ENCODE data around the gene SRPRA.
"Not testable (repeated sequence)": the region's sequence is repeated elsewhere in the genome, so short reads cannot be mapped to it uniquely, and the experiment has no call there.

Gene SRPRA

GRCh38 chr11:126268708-126269579 lies at the start of gene SRPRA, which contains the start of gene FOXRED1:
Gene SRPRA (minus strand): TSS chr11:126268895. CDS start chr11:126268804, 91 bp downstream.
Gene FOXRED1 (plus strand): TSS chr11:126269154. CDS start chr11:126269207, 53 bp downstream.
- peak; percentile 99 to 100 for DNase-seq

- DNase-seq, result peak in 1 of 2 donors; percentile 23
Observed at GRCh38 chr11:126317756-126318573, 49.3 kb upstream of the SRPRA start.

DNA sequence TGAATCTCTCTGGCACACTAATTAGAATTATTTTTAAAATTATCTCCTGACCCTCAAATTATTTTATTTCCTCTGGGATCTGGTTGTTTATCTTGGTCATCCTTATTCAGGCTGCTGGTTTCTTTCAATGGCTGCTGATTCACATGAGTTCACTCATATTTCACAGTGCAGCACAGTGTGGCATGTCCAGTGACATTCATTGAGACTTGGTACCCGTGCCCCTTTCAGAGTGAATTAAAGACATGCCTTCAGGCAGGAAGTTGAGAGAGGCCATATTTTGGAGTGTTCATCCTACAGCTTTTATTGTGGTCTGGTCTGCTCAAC lies 48.7 kb upstream of the SRPRA start:
- DNase-seq, result no peak

DNA sequence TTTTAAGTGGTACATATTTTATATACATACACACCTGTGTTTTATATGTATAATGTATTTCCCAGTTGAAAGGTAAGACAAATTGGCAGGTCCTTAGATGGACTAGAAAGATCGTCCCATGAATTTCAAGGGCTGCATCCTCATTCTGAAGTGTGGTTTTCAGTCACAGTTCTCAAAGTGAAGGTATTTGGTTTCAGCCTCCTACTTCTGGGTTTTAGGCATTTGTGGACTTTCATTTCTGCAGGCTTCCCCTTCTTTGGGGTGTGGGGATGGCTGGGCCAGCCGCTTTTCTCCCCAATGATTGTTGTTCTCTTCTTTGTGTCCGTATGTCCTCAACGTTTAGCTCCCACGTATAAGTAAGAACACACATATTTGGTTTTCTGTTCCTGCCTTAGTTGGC lies 45.1 kb upstream of the SRPRA start:
- no peak for DNase-seq

- no peak for DNase-seq
Observed at GRCh38 chr11:126312961-126313360, 44.3 kb upstream of the SRPRA start.

GRCh38 chr11:126311401-126312291 lies 43.0 kb upstream of the SRPRA start:
- no peak for DNase-seq

GRCh38 chr11:126310992-126311310 lies 42.3 kb upstream of the SRPRA start:
- DNase-seq, result no peak

DNA sequence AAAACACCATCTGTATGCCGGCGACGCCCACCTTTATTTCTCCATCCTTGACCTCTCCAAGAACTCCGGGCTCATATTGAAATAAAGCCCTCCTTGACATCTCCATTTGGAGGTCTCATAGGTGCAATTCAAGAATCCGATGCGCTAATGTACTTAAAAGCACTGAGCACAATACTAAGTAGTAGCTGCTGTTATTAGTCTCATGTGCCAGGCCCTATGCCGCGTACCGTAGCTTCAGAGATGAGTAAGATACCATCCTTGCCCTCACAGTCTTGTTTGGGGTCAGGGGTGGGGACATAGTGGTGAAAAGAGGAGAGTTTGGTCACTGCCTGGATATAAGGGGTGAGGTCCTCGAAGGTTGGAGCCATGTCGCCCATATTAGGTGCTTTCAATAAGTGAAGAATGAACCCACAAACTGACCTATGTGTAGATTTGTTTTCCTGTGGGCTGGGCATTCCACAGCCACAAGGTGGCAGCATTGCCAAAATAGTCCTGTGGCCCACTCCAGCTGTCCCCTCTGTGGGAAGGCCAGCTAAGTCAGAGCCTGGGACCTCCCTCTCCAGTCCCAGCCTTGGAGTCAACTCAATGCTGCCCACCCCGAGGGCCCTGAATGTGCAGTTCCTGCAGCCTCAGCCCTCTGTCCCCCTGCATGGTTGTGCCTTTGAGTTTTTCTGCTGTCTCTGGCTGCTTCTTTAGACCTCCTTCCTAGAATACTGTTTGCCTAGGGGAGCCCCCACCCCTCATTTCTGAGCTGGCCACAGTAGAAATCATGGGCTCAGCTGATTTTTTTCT lies 41.7 kb upstream of the SRPRA start:
- DNase-seq, result peak; percentile 65 to 68

GRCh38 chr11:126308771-126309170 lies 40.1 kb upstream of the SRPRA start:
- not testable (repeated sequence) for DNase-seq

- no peak for DNase-seq
Observed at GRCh38 chr11:126308271-126308671, 39.6 kb upstream of the SRPRA start.

DNA sequence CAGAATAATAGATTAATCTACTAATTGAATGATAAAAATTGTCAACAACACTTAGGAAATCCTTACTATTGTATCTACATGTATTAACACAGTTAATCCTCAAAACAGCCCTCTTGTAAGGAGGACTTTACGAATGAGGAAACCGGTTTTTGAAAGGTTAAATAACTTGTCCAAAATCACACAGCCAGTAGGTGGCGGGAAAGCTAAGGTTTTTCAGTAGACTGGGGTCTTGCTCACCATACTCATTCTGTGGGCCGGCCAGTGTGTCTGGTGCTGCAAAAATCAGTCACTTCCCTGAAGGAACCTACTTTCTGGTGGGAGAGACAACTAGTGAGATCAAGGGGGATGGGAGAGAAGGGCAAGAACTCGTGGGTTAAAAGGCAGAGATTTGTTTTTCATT lies 39.0 kb upstream of the SRPRA start:
- no peak for DNase-seq

DNA sequence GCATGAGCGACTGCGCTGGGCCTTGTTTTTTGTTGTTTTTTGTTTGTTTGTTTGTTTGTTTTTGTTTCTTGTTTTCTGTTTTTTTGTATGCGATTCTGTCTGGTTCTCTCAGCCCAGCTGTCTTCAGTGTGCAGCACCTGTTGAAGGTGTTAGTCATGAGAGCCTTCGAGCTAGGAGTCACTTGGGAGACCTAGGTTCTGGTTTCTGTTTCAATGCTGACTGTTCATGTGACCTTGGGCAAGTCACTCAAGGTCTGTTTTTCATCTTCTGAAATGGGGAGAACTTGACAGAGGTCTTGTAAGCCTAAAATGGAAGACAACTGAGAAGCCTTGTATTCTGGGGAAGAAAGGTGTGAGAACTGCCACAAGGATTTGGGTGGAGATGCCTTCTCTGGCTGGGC lies 37.0 kb upstream of the SRPRA start:
- DNase-seq, result no peak

GRCh38 chr11:126304457-126305075 lies 35.9 kb upstream of the SRPRA start:
- no peak for DNase-seq

- DNase-seq, result peak; percentile 87 to 89
Observed at GRCh38 chr11:126303623-126304456, 35.1 kb upstream of the SRPRA start, which contains the start of gene DCPS. Gene DCPS (plus strand): TSS chr11:126304060. CDS start chr11:126304081, 21 bp downstream.

DNA sequence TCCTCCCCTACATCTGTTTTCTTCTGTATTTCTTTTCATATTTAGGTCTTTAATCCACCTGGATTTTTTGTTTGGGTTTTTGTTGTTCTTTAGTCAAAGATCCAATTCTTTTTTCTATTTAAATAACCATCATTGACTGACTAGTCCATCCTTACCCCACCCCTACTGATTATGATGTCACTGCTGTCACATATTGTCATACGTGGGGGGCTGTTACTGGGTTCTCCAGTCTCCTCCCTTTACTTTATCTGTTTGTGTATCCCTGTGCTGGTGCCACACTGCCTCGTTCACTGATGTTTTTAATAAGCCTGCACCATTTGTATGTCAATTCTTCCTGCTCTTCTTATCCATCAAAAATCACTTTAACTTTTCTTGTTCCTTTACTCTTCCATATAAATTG lies 28.3 kb upstream of the SRPRA start:
- DNase-seq, result no peak

DNA sequence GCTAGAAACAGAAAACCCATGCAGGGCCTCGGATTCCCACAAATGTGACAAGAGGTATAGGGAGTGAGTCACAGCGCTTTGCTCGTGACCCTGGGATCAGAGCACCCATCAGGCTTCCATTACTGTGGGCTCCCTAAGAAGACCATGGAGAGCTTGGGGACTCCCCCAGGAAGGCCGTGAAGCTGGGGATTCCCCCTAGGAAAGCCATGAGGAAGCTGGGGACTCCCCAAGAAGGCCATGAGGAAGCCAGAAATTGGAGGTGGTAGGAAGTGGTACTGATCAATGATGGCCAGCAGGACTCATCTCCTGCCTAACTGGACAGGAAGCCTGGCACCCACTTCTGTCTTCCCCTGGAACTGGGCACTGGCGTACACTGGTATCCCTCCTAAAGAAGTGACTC lies 25.0 kb upstream of the SRPRA start:
- DNase-seq, result no peak

- DNase-seq, result no peak
Observed at GRCh38 chr11:126290887-126291286, 22.2 kb upstream of the SRPRA start.

- DNase-seq, result no peak
Observed at GRCh38 chr11:126288237-126288636, 19.5 kb upstream of the SRPRA start.

DNA sequence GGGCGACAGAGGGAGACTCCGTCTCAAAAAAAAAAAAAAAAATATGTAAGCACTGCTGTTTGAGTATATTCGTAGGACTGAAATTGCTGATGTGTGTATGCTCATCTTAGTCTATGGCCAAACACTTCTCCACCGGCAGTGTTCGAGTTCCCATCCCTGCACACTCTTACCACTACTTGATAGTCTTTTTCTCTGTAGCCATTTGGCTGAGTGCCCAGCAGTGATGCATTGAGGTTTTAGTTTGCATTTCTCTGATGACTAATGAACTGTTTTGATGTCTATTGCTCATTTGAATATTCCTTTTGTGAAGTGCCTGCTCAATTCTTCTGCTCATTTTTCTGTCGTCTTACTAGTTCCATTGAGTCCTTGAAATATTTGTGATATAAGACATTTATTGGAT lies 16.1 kb upstream of the SRPRA start:
- DNase-seq, result peak; percentile 90

- DNase-seq, result peak; percentile 62
Observed at GRCh38 chr11:126282736-126283591, 14.3 kb upstream of the SRPRA start, which contains the start of gene TIRAP. Gene TIRAP (plus strand): TSS chr11:126283093. CDS start chr11:126290895, 7,802 bp downstream.

Data from stimulated activated CD4-positive, alpha-beta T cell treated with anti-CD3 and anti-CD28 coated beads, Interleukin-2, amount 100 ng/mL, for 24 hours (primary cell).